ENCODE measurements around the gene RPUSD3. TPM values are rescaled to one million over a fixed set of nuclear protein-coding genes. Genes with fewer than 3 reads are reported as not detected.
A peak's percentile ranks its signal among the peaks of the same experiment; 100 is the strongest.

RPUSD3 gene
- total RNA-seq, 1 experiment from 2014 or later, result 54.1 TPM

- CTCF ChIA-PET, result no interaction called here
- intact Hi-C loops (cut with micrococcal nuclease), result no loop called here
- Histone ChIP-seq H3K9me3 (ENCODE audit: low read length) (no peaks in the 10 kb centered on the region), H3K79me2 (ENCODE audit: low read length) (no peaks in the 10 kb centered on the region), H2AFZ (ENCODE audit: low read length) (no peak overlapping the region), H3K9ac (ENCODE audit: low read length) (no peak overlapping the region), H3K9me2 (replicated peaks; ENCODE audit: low read length) (no peaks in the 10 kb centered on the region), H3K27me3 (ENCODE audit: low read length) (no peaks in the 10 kb centered on the region), H3K4me3 (ENCODE audit: low read length) (no peak overlapping the region), H3K4me2 (ENCODE audit: low read length) (no peak overlapping the region), H3K4me1 (ENCODE audit: insufficient read depth, low read length) (no peaks in the 10 kb centered on the region), H3F3A (ENCODE audit: low read length, unreplicated experiment) (no peaks in the 10 kb centered on the region), H3K27ac (ENCODE audit: low read length) (no peak overlapping the region), H3K36me3 (ENCODE audit: low read depth, low read length) (no peaks in the 10 kb centered on the region), H4K20me1 (ENCODE audit: low read length) (no peaks in the 10 kb centered on the region)
- POLR2A ChIA-PET (ENCODE audit: unreplicated experiment), result no interaction called here
- ATAC-seq (no peak), DNase-seq (no peak)
- no TSS peak for BruUV-seq (replicated peaks)
- TF ChIP-seq, protein P1, sequence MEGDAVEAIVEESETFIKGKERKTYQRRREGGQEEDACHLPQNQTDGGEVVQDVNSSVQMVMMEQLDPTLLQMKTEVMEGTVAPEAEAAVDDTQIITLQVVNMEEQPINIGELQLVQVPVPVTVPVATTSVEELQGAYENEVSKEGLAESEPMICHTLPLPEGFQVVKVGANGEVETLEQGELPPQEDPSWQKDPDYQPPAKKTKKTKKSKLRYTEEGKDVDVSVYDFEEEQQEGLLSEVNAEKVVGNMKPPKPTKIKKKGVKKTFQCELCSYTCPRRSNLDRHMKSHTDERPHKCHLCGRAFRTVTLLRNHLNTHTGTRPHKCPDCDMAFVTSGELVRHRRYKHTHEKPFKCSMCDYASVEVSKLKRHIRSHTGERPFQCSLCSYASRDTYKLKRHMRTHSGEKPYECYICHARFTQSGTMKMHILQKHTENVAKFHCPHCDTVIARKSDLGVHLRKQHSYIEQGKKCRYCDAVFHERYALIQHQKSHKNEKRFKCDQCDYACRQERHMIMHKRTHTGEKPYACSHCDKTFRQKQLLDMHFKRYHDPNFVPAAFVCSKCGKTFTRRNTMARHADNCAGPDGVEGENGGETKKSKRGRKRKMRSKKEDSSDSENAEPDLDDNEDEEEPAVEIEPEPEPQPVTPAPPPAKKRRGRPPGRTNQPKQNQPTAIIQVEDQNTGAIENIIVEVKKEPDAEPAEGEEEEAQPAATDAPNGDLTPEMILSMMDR (conservative IDR thresholded peaks at IDR 0.05; ENCODE audit: low read depth, low read length), result no peak
- no peak for TF ChIP-seq EZH2 (IDR thresholded peaks at IDR 0.05; ENCODE audit: low read length, unreplicated experiment)
- TF ChIP-seq EZH2phosphoT487 (IDR thresholded peaks at IDR 0.05; ENCODE audit: borderline replicate concordance, low read length), result no peak
Measured at GRCh38 chr3:9825451-9826040, 18.3 kb downstream of the RPUSD3 start.

DNA sequence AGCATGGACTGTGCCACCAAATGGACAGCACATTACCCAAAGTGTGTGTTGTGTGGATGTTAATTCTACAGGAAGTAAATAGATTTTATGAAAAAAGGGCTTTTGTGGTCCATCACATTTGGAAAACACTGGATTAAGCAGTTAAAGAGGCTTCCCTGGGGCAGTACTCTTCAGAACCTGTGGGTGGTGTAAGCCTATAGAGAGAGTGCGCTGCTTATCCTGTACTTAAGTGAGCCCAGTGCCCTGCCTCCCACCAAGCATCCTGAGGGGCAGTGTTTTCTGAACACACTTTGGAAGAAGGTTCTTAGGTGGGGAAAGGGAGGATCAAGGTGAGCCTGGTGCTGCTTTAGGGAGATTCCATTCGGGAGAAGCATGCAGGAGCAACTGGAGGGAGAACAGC is 22.9 kb downstream of the RPUSD3 start:
- CTCF ChIA-PET, result no interaction called here
- no peaks in the 10 kb centered on the region for H3F3A ChIP-seq (ENCODE audit: low read length, unreplicated experiment)
- ATAC-seq, result peak; percentile 95
- H3K9ac ChIP-seq (ENCODE audit: low read length), result no peak overlapping the region
- TF ChIP-seq, protein P1 (conservative IDR thresholded peaks at IDR 0.05; ENCODE audit: low read depth, low read length), result peak; percentile 71
- no peak for TF ChIP-seq EZH2phosphoT487 (IDR thresholded peaks at IDR 0.05; ENCODE audit: borderline replicate concordance, low read length)
- H3K4me2 ChIP-seq (ENCODE audit: low read length), result no peak overlapping the region
- no peaks in the 10 kb centered on the region for H3K4me1 ChIP-seq (ENCODE audit: insufficient read depth, low read length)
- no peaks in the 10 kb centered on the region for H3K9me2 ChIP-seq (replicated peaks; ENCODE audit: low read length)
- DNase-seq, result peak; percentile 53
- POLR2A ChIA-PET (ENCODE audit: unreplicated experiment), result interaction anchor here (0.7 kb wide), 1 partner anchor 71 kb away, joined by 3 read pairs; the partner anchor contains the start of gene OGG1
- H3K36me3 ChIP-seq (ENCODE audit: low read depth, low read length), result no peaks in the 10 kb centered on the region
- no TSS peak for BruUV-seq (replicated peaks)
- H3K27me3 ChIP-seq (ENCODE audit: low read length), result no peaks in the 10 kb centered on the region
- no peaks in the 10 kb centered on the region for H4K20me1 ChIP-seq (ENCODE audit: low read length)
- no peaks in the 10 kb centered on the region for H3K79me2 ChIP-seq (ENCODE audit: low read length)
- no peak overlapping the region for H3K27ac ChIP-seq (ENCODE audit: low read length)
- no peak overlapping the region for H2AFZ ChIP-seq (ENCODE audit: low read length)
- no peaks in the 10 kb centered on the region for H3K9me3 ChIP-seq (ENCODE audit: low read length)
- intact Hi-C loops (cut with micrococcal nuclease), result no loop called here
- H3K4me3 ChIP-seq (ENCODE audit: low read length), result no peak overlapping the region

- no TSS peak for BruUV-seq (replicated peaks)
- H3K27me3 ChIP-seq (ENCODE audit: low read length), result no peaks in the 10 kb centered on the region
- H3K9me3 ChIP-seq (ENCODE audit: low read length), result no peaks in the 10 kb centered on the region
- no peak overlapping the region for H3K9ac ChIP-seq (ENCODE audit: low read length)
- no peak overlapping the region for H3K27ac ChIP-seq (ENCODE audit: low read length)
- H3F3A ChIP-seq (ENCODE audit: low read length, unreplicated experiment), result no peaks in the 10 kb centered on the region
- no peak overlapping the region for H2AFZ ChIP-seq (ENCODE audit: low read length)
- ATAC-seq, result no peak
- no peak overlapping the region for H3K4me2 ChIP-seq (ENCODE audit: low read length)
- no peak for TF ChIP-seq EZH2 (IDR thresholded peaks at IDR 0.05; ENCODE audit: low read length, unreplicated experiment)
- TF ChIP-seq, protein P1 (conservative IDR thresholded peaks at IDR 0.05; ENCODE audit: low read depth, low read length), result no peak
- H3K4me1 ChIP-seq (ENCODE audit: insufficient read depth, low read length), result no peaks in the 10 kb centered on the region
- H4K20me1 ChIP-seq (ENCODE audit: low read length), result no peaks in the 10 kb centered on the region
- no peak for DNase-seq
- intact Hi-C loops (cut with micrococcal nuclease), result no loop called here
- H3K4me3 ChIP-seq (ENCODE audit: low read length), result no peak overlapping the region
- no peaks in the 10 kb centered on the region for H3K79me2 ChIP-seq (ENCODE audit: low read length)
- no peaks in the 10 kb centered on the region for H3K9me2 ChIP-seq (replicated peaks; ENCODE audit: low read length)
- POLR2A ChIA-PET (ENCODE audit: unreplicated experiment), result no interaction called here
- CTCF ChIA-PET, result no interaction called here
- no peaks in the 10 kb centered on the region for H3K36me3 ChIP-seq (ENCODE audit: low read depth, low read length)
Measured at GRCh38 chr3:9820543-9820942, 23.3 kb downstream of the RPUSD3 start.

Measured in PC-3 (cell line).